IMR-90 (cell line): Measurements from ENCODE around the gene SRGN. TPM values are rescaled to one million over a fixed set of nuclear protein-coding genes. Genes with fewer than 3 reads are reported as not detected.

Source experiments
- ATAC-seq: fragments of 200-7000 bp; cut with Tn5 transposase; 2 replicates; pipeline ENCODE4 v1.9.1; 2020; ENCODE audit warnings: low read depth, mild to moderate bottlenecking, moderate library complexity
- BruUV-seq: library from RNA; stranded (reverse); fragments of 400-500 nt; replicated peaks from 2 replicates; lab custom pipeline; 2021; lab: Mats Ljungman, UMichigan
- CTCF ChIA-PET: fragments of 300-600 bp; formaldehyde crosslinking; extraction: SDS; loops from one replicate; lab custom pipeline; 2021; ENCODE audit warnings: antibody characterized with exemption; lab: Yijun Ruan, JAX
- POLR2A ChIA-PET: fragments of 300-600 bp; sonication (Branson Sonifier 250); formaldehyde crosslinking; loops from one replicate; lab custom pipeline; 2022; ENCODE audit warnings: antibody characterized with exemption; ENCODE audit not compliant: unreplicated experiment; lab: Charles Lee
- DNase-seq: peaks from one replicate; pipeline ENCODE4 v3.0.0; 2013
- H2AFZ ChIP-seq: replicated peaks from 2 replicates; pipeline ENCODE3; 2013; ENCODE audit warnings: low read length, mild to moderate bottlenecking; ENCODE audit not compliant: poor library complexity
- H2AK5ac ChIP-seq: 2 replicates; pipeline ENCODE4 v1.6.1; 2013; ENCODE audit warnings: low read depth, low read length, inconsistent platforms
- H2AK9ac ChIP-seq: replicated peaks from 2 replicates; pipeline ENCODE3; 2013; ENCODE audit warnings: mild to moderate bottlenecking, low read depth, low read length, moderate library complexity; ENCODE audit not compliant: poor library complexity
- H2BK120ac ChIP-seq: 2 replicates; pipeline ENCODE4 v1.6.1; 2013; ENCODE audit warnings: low read depth, low read length, inconsistent platforms
- H2BK15ac ChIP-seq: 3 replicates; pipeline ENCODE4 v1.6.1; 2013; ENCODE audit warnings: low read depth, low read length, inconsistent platforms
- H2BK20ac ChIP-seq: 2 replicates; pipeline ENCODE4 v1.6.1; 2013; ENCODE audit warnings: low read depth, mild to moderate bottlenecking, inconsistent platforms, low read length, moderate library complexity
- H2BK5ac ChIP-seq: 2 replicates; pipeline ENCODE4 v1.6.1; 2013; ENCODE audit warnings: mild to moderate bottlenecking, low read depth, low read length, inconsistent platforms; ENCODE audit not compliant: poor library complexity, severe bottlenecking
- H3K14ac ChIP-seq: replicated peaks from 2 replicates; pipeline ENCODE4 v1.6.1; 2013; ENCODE audit warnings: low read depth, low read length, inconsistent platforms
- H3K18ac ChIP-seq: 2 replicates; pipeline ENCODE4 v1.6.1; 2013; ENCODE audit warnings: low read depth, low read length, control low read depth
- H3K23ac ChIP-seq: 2 replicates; pipeline ENCODE4 v1.6.1; 2013; ENCODE audit warnings: low read depth, low read length, inconsistent platforms
- H3K27ac ChIP-seq: 2 replicates; pipeline ENCODE4 v1.5.1; 2013; ENCODE audit warnings: mild to moderate bottlenecking, control low read depth, low read length; ENCODE audit not compliant: insufficient read depth
- H3K27me3 ChIP-seq: 2 replicates; pipeline ENCODE4 v1.6.1; 2013; ENCODE audit warnings: low read length; ENCODE audit not compliant: control insufficient read depth, insufficient read depth
- H3K36me3 ChIP-seq: 2 replicates; pipeline ENCODE4 v1.6.1; 2013; ENCODE audit warnings: low read length, mixed read lengths; ENCODE audit not compliant: control insufficient read depth, insufficient read depth
- H3K4ac ChIP-seq: 2 replicates; pipeline ENCODE4 v1.6.1; 2013; ENCODE audit warnings: low read depth, low read length, inconsistent platforms
- H3K4me1 ChIP-seq: 2 replicates; pipeline ENCODE4 v1.6.1; 2013; ENCODE audit warnings: low read length, mixed read lengths; ENCODE audit not compliant: control insufficient read depth, insufficient read depth
- H3K4me2 ChIP-seq: 2 replicates; pipeline ENCODE4 v1.6.1; 2013; ENCODE audit warnings: low read depth, mild to moderate bottlenecking, control low read depth, low read length, moderate library complexity
- H3K4me3 ChIP-seq: 2 replicates; pipeline ENCODE4 v1.5.1; 2013; ENCODE audit warnings: low read depth, mild to moderate bottlenecking, control low read depth, low read length, moderate library complexity; ENCODE audit not compliant: insufficient read depth
- H3K56ac ChIP-seq: 2 replicates; pipeline ENCODE4 v1.6.1; 2013; ENCODE audit warnings: low read length, inconsistent platforms; ENCODE audit not compliant: insufficient read depth; ENCODE audit errors: extremely low read depth
- H3K79me1 ChIP-seq, 2 experiments: 2 replicates each; pipeline ENCODE4 v1.6.1; 2013; ENCODE audit warnings: low read length in 2 of 2, inconsistent platforms in 1 of 2, low read depth in 1 of 2
- H3K9ac ChIP-seq: 2 replicates; pipeline ENCODE4 v1.6.1; 2013; ENCODE audit warnings: low read depth, low read length, control low read depth
- H3K9me1 ChIP-seq: 2 replicates; pipeline ENCODE4 v1.6.1; 2013; ENCODE audit warnings: low read length, inconsistent platforms; ENCODE audit not compliant: insufficient read depth
- H3K9me3 ChIP-seq: 2 replicates; pipeline ENCODE4 v1.6.1; 2013; ENCODE audit warnings: low read length; ENCODE audit not compliant: control insufficient read depth, insufficient read depth
- H4K20me1 ChIP-seq: 2 replicates; pipeline ENCODE4 v1.6.1; 2013; ENCODE audit warnings: low read length, inconsistent platforms; ENCODE audit not compliant: insufficient read depth
- H4K5ac ChIP-seq: 2 replicates; pipeline ENCODE4 v1.6.1; 2013; ENCODE audit warnings: mild to moderate bottlenecking, low read depth, low read length, control low read depth
- H4K8ac ChIP-seq, 2 experiments: 2 replicates each; pipeline ENCODE4 v1.6.1; 2013; ENCODE audit warnings: low read depth in 2 of 2, low read length in 2 of 2, control low read depth in 1 of 2, inconsistent platforms in 1 of 2
- H4K91ac ChIP-seq: 2 replicates; pipeline ENCODE4 v1.6.1; 2013; ENCODE audit warnings: low read depth, low read length, inconsistent platforms; ENCODE audit not compliant: insufficient read depth
- ELK1 ChIP-seq: fragments of 150-350 bp; IDR thresholded peaks from 2 replicates; pipeline ENCODE4 v1.6.1; 2016; ENCODE audit warnings: low read depth, mild to moderate bottlenecking, low read length, moderate library complexity, borderline replicate concordance
- MAZ ChIP-seq: IDR thresholded peaks from 2 replicates; pipeline ENCODE4 v1.6.1; 2012; ENCODE audit warnings: low read depth, mild to moderate bottlenecking, low read length, improper control_type of control experiment, moderate library complexity, borderline replicate concordance
- MXI1 ChIP-seq: IDR thresholded peaks from 2 replicates; pipeline ENCODE4 v1.6.1; 2012; ENCODE audit warnings: low read depth, mild to moderate bottlenecking, low read length, moderate library complexity, borderline replicate concordance
- RAD21 ChIP-seq: IDR thresholded peaks from 2 replicates; pipeline ENCODE4 v1.6.1; 2012; ENCODE audit warnings: low read length, improper control_type of control experiment
- RCOR1 ChIP-seq: IDR thresholded peaks from 2 replicates; pipeline ENCODE4 v1.6.1; 2012; ENCODE audit warnings: mild to moderate bottlenecking, low read length, improper control_type of control experiment; ENCODE audit not compliant: insufficient replicate concordance
- RFX5 ChIP-seq: IDR thresholded peaks from 2 replicates; pipeline ENCODE4 v1.8.0; 2012; ENCODE audit warnings: low read depth, mild to moderate bottlenecking, low read length, moderate library complexity
- SMC3 ChIP-seq: fragments of 150-350 bp; IDR thresholded peaks from 2 replicates; pipeline ENCODE4 v1.6.1; 2016; ENCODE audit warnings: low read depth, mild to moderate bottlenecking, antibody characterized with exemption, low read length, moderate library complexity
- WGBS, 2 experiments: methylation state at CpG; one replicate each; pipeline versions ENCODE4 v1.1.5 to v1.1.7; 2013; ENCODE audit warnings: missing lambda C conversion rate in 2 of 2; ENCODE audit not compliant: insufficient read length in 1 of 2; ENCODE audit errors: extremely low coverage in 2 of 2; 5-methylcytosine and 5-hydroxymethylcytosine counted together
- dilution Hi-C: fragments of 300-500 bp; cut with HindIII; formaldehyde crosslinking; loops from one replicate; pipeline ENCODE4 v1.14.3; 2018; ENCODE audit warnings: low sequenced_read_pairs; ENCODE audit not compliant: unreplicated experiment
- in situ Hi-C: fragments of 300-500 bp; cut with MboI; formaldehyde crosslinking; loops from 3 replicates; pipeline ENCODE4 v1.14.3; 2019; ENCODE audit warnings: low sequenced_read_pairs, inconsistent platforms, mixed read lengths
- intact Hi-C: fragments of 100-400 bp; cut with micrococcal nuclease; formaldehyde crosslinking; loops from 2 replicates; pipeline ENCODE4 v1.10.0; 2022
- polyA plus RNA-seq, 3 experiments: library from polyadenylated mRNA; depleted of rRNA; stranded (reverse); fragments of >200 nt; gene quantifications; 2 replicates each; pipeline ENCODE4 v1.2.3, GENCODE V29; 2012; ENCODE audit warnings: low replicate concordance in 1 of 3
- total RNA-seq: library from RNA; depleted of rRNA; stranded (reverse); fragments of >200 nt; gene quantifications from 2 replicates; pipeline ENCODE4 v1.2.3, GENCODE V29; 2012

The SRGN gene
- total and polyA plus RNA-seq, 2 of the 4 experiments (the other 2 are of a cell fraction) = 33.3 to 41.4 TPM

GRCh38 chr10:69097729-69098128 lies 9.8 kb downstream of the SRGN start:
- TF ChIP-seq RCOR1 (no peak), ELK1 (no peak), MAZ (no peak), RAD21 (no peak), RFX5 (no peak), SMC3 (no peak), MXI1 (no peak)
- no peak for DNase-seq
- Histone ChIP-seq H3K27ac (no peak overlapping the region), H4K5ac (no peak overlapping the region), H3K14ac (no peak overlapping the region), H2AK5ac (no peak overlapping the region), H3K36me3 (no peaks in the 10 kb centered on the region), H4K91ac (no peak overlapping the region), H3K23ac (no peak overlapping the region), H2BK5ac (no peak overlapping the region), H4K8ac (no peak overlapping the region), H3K79me1 (no peaks in the 10 kb centered on the region), H3K27me3 (no peaks in the 10 kb centered on the region), H3K18ac (no peak overlapping the region), H2AFZ (no peak overlapping the region), H3K9me1 (no peaks in the 10 kb centered on the region), H3K9me3 (no peaks in the 10 kb centered on the region), H3K4me3 (no peak overlapping the region), H2AK9ac (no peak overlapping the region), H3K4ac (no peak overlapping the region), H3K56ac (no peak overlapping the region), H4K20me1 (no peaks in the 10 kb centered on the region), H3K4me1 (no peaks in the 10 kb centered on the region), H2BK20ac (no peak overlapping the region), H2BK15ac (no peak overlapping the region), H2BK120ac (no peak overlapping the region), H3K4me2 (no peak overlapping the region), H3K9ac (no peak overlapping the region)
- no TSS peak for BruUV-seq
- in situ Hi-C loops (no loop called here), intact Hi-C loops (no loop called here), dilution Hi-C loops (no loop called here)
- ChIA-PET POLR2A (no interaction called here), CTCF (no interaction called here)
- ATAC-seq = no peak
- 40% methylated on average over 1 of the region's 4 CpGs; no CpG with 5 or more reads in 1 of the 2 experiments for WGBS, 2 experiments
